ENCODE results near the gene INMT. TPM values are rescaled to one million over a fixed set of nuclear protein-coding genes. Genes with fewer than 3 reads are reported as not detected.
A peak's percentile ranks its signal among the peaks of the same experiment; 100 is the strongest.

Gene INMT
- total and polyA plus RNA-seq, 2 donors, result 0.94 to 2.5 TPM

DNA sequence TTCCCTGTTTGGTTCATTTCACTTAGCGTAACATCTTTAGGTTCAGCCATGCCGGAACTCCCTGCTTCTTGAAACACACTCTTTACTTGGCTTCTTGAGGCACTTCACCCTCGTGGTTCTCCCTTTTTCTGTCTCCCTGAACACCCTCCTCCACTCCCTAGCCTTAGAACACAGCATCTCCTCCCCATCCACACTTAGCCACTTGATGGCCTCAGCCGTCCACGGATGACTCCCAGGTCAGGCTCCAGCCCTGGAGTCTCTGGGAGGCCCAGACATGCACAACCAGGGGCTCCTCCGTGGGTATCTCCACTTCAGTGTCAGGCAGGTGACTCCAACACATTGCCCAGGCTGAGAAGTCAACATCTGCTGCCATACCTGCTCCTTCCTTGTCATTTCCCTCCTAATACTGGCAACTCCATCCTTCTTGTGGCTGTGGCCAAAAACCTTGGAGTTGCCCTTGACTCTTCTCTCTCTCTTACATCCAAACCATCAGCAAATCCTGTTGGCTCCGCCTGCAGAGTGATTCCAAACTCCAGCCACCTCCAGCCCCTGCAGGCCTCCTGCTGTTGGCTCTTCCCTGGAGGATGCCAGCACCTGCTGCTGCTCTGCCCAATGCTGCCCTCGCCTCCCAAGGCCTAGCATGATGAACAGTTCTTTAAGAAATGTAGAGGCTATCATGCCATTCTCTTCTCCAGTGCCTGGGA, 8.4 kb upstream of the INMT start:
- DNase-seq (ENCODE audit: low read depth in 6 of 9, low spot score in 9 of 9), result no peak
- WGBS, result 85% methylated on average over 8 of the region's 8 CpGs
- Histone ChIP-seq H3K36me3 (ENCODE audit: control insufficient read depth in 2 of 2, insufficient read depth in 2 of 2, low read length in 1 of 2) (no peaks in the 10 kb centered on the region), H3K27ac (ENCODE audit: low read depth in 1 of 2, low read length in 1 of 2) (no peak overlapping the region), H3K27me3 (ENCODE audit: control insufficient read depth in 2 of 2, insufficient read depth in 1 of 2, low read length in 1 of 2) (peaks cover 0 to 4% of the 10 kb centered on the region in 2 donors), H3K9me3 (ENCODE audit: control insufficient read depth in 2 of 2, insufficient read depth in 1 of 2, low read length in 1 of 2) (no peaks in the 10 kb centered on the region), H3K4me3 (ENCODE audit: low read length in 2 of 2) (no peak overlapping the region), H3K4me1 (ENCODE audit: control insufficient read depth in 2 of 2, insufficient read depth in 2 of 2, low read length in 2 of 2) (no peaks in the 10 kb centered on the region)

DNA sequence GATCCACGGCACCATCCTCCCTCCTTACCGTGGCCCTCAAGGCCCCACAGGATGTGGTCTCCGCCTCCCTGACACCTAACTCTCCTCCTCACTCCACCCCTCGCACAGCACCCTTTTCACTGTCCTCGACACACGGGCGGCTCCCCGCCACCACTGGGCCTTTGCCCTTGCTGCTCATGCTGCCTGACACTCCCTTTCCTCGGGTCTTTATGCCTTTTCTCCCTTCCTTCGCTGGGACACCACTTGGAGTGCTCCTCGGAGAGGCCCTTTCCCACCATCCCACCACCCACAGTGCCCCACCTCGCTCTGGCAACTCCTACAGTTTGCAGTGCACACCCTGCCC, 7.9 kb upstream of the INMT start:
- Histone ChIP-seq H3K4me3 (ENCODE audit: low read length in 2 of 2) (no peak overlapping the region), H3K27me3 (ENCODE audit: control insufficient read depth in 2 of 2, insufficient read depth in 1 of 2, low read length in 1 of 2) (peaks cover 0 to 2% of the 10 kb centered on the region in 2 donors), H3K27ac (ENCODE audit: low read depth in 1 of 2, low read length in 1 of 2) (no peak overlapping the region), H3K9me3 (ENCODE audit: control insufficient read depth in 2 of 2, insufficient read depth in 1 of 2, low read length in 1 of 2) (no peaks in the 10 kb centered on the region), H3K36me3 (ENCODE audit: control insufficient read depth in 2 of 2, insufficient read depth in 2 of 2, low read length in 1 of 2) (no peaks in the 10 kb centered on the region), H3K4me1 (ENCODE audit: control insufficient read depth in 2 of 2, insufficient read depth in 2 of 2, low read length in 2 of 2) (no peaks in the 10 kb centered on the region)
- WGBS, result 89% methylated on average over 12 of the region's 12 CpGs
- no peak for DNase-seq (ENCODE audit: low read depth in 6 of 9, low spot score in 9 of 9)

DNA sequence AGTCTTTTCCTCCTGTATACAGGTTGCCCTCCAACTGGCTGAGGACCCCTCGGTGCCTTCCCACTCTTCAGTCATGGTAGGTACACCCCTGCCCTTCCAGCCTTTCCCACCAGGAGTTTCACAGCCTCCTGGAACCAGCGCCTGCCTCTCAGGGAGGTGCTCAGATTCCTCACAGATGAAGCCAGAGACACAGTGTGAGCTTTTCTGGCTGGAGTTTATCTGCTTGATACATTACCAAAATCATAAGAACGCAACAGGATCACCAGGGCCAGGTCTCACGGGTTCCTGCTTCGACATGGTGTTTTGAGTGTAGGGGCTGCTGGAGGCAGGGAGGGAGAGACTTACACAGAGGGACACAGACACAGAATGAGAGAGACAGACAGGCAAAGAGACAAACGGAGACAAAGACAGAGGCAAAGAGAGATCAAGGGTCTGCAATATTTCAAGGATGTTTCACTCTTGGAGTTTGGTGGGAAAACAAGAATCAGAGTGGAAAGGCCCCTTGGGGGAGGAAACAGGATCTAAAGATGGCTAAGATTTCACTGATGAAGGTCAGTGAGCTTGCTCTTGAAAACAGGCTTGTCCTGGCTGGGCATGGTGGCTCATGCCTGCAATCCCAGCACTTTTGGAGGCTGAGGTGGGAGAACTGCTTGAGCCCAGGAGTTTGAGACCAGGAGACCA, 6.5 kb upstream of the INMT start:
- Histone ChIP-seq H3K4me1 (ENCODE audit: control insufficient read depth in 2 of 2, insufficient read depth in 2 of 2, low read length in 2 of 2) (no peaks in the 10 kb centered on the region), H3K9me3 (ENCODE audit: control insufficient read depth in 2 of 2, insufficient read depth in 1 of 2, low read length in 1 of 2) (peaks cover 0 to 6% of the 10 kb centered on the region in 2 donors), H3K27me3 (ENCODE audit: control insufficient read depth in 2 of 2, insufficient read depth in 1 of 2, low read length in 1 of 2) (peaks cover 0 to 2% of the 10 kb centered on the region in 2 donors), H3K36me3 (ENCODE audit: control insufficient read depth in 2 of 2, insufficient read depth in 2 of 2, low read length in 1 of 2) (no peaks in the 10 kb centered on the region), H3K27ac (ENCODE audit: low read depth in 1 of 2, low read length in 1 of 2) (no peak overlapping the region), H3K4me3 (ENCODE audit: low read length in 2 of 2) (no peak overlapping the region)
- 91% methylated on average over 6 of the region's 6 CpGs for WGBS
- DNase-seq (ENCODE audit: low read depth in 6 of 9, low spot score in 9 of 9), result no peak

DNA sequence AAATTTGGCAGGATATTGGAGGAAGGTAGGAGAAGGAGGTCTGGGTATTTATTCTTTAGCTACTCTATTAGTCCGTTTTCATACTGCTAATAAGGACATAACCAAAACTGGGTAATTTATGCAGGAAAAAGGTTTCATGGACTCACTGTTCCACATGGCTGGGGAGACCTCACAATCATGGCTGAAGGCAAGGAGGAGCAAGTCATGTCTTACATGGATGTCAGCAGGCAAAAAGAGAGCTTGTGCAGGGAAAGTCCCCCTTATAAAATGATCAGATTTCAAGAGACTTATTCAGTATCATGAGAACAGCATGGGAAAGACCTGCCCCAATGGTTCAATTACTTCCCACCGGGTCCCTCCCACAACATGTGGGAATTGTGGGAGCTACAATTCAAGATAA, 1.9 kb upstream of the INMT start:
- H3K9me3 ChIP-seq (ENCODE audit: control insufficient read depth in 2 of 2, insufficient read depth in 1 of 2, low read length in 1 of 2), result peaks cover 0 to 8% of the 10 kb centered on the region in 2 donors
- no peak overlapping the region for H3K4me3 ChIP-seq (ENCODE audit: low read length in 2 of 2)
- H3K36me3 ChIP-seq (ENCODE audit: control insufficient read depth in 2 of 2, insufficient read depth in 2 of 2, low read length in 1 of 2), result no peaks in the 10 kb centered on the region
- no peak overlapping the region for H3K27ac ChIP-seq (ENCODE audit: low read depth in 1 of 2, low read length in 1 of 2)
- H3K27me3 ChIP-seq (ENCODE audit: control insufficient read depth in 2 of 2, insufficient read depth in 1 of 2, low read length in 1 of 2), result no peaks in the 10 kb centered on the region
- no peak for DNase-seq (ENCODE audit: low read depth in 6 of 9, low spot score in 9 of 9)
- 97% methylated on average over 2 of the region's 2 CpGs for WGBS
- H3K4me1 ChIP-seq (ENCODE audit: control insufficient read depth in 2 of 2, insufficient read depth in 2 of 2, low read length in 2 of 2), result no peaks in the 10 kb centered on the region

DNA sequence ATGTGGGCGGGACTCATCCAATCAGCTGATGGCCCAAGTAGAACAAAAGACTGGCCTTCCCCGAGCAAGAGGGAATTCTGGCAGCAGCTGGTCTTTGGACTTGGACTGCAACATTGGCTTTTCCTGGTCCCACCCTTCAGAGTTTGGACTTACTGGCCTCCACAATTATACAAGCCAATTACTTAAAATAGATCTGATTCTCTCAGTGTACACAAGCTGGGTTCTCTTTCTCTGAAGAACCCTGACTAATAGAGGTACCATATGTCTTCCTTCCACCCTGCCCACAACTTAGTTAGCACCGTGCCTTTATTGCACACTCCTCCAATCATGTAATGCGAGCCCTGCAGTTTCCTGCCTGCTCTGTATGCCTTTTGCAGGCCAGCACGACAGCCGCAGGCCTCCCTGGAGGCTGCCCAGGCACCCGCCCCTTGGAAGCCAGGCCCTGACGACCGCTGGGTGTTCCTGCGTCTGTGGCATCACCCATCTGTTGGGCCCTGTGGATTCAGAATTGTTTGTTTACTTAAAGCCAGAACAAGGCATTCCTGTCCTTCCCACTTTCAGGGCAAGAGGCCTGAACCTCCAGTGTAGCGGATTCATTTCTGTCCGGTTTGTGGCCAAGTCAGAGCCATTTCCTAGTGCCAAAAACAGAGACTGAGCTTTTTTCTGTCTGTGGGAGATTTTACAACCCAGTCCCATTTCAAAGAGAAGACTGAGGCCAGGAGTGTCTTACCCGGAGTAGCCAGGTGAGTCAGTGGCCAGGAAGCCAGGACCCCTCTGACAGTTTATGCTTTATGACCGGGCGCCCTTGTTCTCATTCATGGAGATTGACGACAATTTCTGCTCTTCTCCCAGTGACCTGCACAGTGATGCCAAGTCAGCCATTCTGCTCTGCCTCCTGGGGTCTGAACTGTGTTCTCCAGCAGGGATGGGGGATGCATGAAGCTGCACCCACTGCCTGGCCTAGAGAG, 968 bp upstream of the INMT start:
- peak overlapping the region in 1 of 2 donors; percentile 11 for H3K27ac ChIP-seq (ENCODE audit: low read depth in 1 of 2, low read length in 1 of 2)
- no peaks in the 10 kb centered on the region for H3K36me3 ChIP-seq (ENCODE audit: control insufficient read depth in 2 of 2, insufficient read depth in 2 of 2, low read length in 1 of 2)
- H3K4me3 ChIP-seq (ENCODE audit: low read length in 2 of 2), result no peak overlapping the region
- DNase-seq (ENCODE audit: low read depth in 6 of 9, low spot score in 9 of 9), result no peak
- no peaks in the 10 kb centered on the region for H3K27me3 ChIP-seq (ENCODE audit: control insufficient read depth in 2 of 2, insufficient read depth in 1 of 2, low read length in 1 of 2)
- H3K4me1 ChIP-seq (ENCODE audit: control insufficient read depth in 2 of 2, insufficient read depth in 2 of 2, low read length in 2 of 2), result no peaks in the 10 kb centered on the region
- H3K9me3 ChIP-seq (ENCODE audit: control insufficient read depth in 2 of 2, insufficient read depth in 1 of 2, low read length in 1 of 2), result peaks cover 0 to 8% of the 10 kb centered on the region in 2 donors
- WGBS, result 86% methylated on average over 16 of the region's 16 CpGs

DNA sequence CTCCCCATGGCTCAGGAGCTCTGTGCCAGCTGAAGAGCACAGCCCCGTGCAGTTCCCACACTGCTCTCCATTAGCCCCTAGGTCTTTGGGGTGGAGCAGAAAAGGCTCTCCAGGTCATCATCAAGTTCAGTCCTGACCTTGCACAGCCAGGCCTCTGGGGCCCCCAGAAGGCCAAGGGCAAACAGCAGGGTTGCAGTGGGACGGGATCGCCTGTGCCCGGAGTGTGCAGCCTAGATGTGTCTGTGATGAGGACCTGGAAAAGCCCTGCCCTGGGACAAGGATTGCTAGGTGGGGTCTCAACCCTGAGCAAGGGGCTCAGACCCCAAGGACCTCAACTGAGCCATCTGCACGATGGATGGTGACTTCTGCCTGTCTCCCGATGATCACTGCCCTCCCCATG, 549 bp downstream of the INMT start:
- Histone ChIP-seq H3K27me3 (ENCODE audit: control insufficient read depth in 2 of 2, insufficient read depth in 1 of 2, low read length in 1 of 2) (no peaks in the 10 kb centered on the region), H3K4me1 (ENCODE audit: control insufficient read depth in 2 of 2, insufficient read depth in 2 of 2, low read length in 2 of 2) (no peaks in the 10 kb centered on the region), H3K27ac (ENCODE audit: low read depth in 1 of 2, low read length in 1 of 2) (no peak overlapping the region), H3K9me3 (ENCODE audit: control insufficient read depth in 2 of 2, insufficient read depth in 1 of 2, low read length in 1 of 2) (peaks cover 0 to 8% of the 10 kb centered on the region in 2 donors), H3K4me3 (ENCODE audit: low read length in 2 of 2) (no peak overlapping the region), H3K36me3 (ENCODE audit: control insufficient read depth in 2 of 2, insufficient read depth in 2 of 2, low read length in 1 of 2) (no peaks in the 10 kb centered on the region)
- DNase-seq (ENCODE audit: low read depth in 6 of 9, low spot score in 9 of 9), result no peak
- WGBS, result 94% methylated on average over 6 of the region's 6 CpGs

DNA sequence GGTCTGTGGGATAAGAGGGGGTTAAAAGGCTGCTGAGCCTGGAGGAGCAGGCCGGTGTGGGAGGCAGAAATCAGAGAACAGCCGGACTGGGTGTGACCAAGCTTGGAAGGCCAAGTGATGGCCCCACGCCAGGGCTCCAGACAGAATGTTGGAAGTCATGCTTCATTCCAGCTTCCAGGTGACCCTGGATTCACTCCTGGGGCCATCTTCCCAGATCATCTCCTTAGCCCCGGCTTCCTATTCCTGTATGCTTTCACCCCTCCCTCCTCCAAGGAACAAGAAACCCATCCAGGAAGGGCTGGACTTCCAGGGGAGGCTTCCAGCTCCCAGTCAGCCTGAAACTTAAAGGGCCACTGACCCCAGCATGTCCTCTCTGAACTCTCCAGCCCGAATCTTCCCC, 1.0 kb downstream of the INMT start:
- no peaks in the 10 kb centered on the region for H3K27me3 ChIP-seq (ENCODE audit: control insufficient read depth in 2 of 2, insufficient read depth in 1 of 2, low read length in 1 of 2)
- no peak overlapping the region for H3K27ac ChIP-seq (ENCODE audit: low read depth in 1 of 2, low read length in 1 of 2)
- H3K36me3 ChIP-seq (ENCODE audit: control insufficient read depth in 2 of 2, insufficient read depth in 2 of 2, low read length in 1 of 2), result no peaks in the 10 kb centered on the region
- 67% methylated on average over 5 of the region's 5 CpGs for WGBS
- no peak for DNase-seq (ENCODE audit: low read depth in 6 of 9, low spot score in 9 of 9)
- H3K4me1 ChIP-seq (ENCODE audit: control insufficient read depth in 2 of 2, insufficient read depth in 2 of 2, low read length in 2 of 2), result no peaks in the 10 kb centered on the region
- H3K9me3 ChIP-seq (ENCODE audit: control insufficient read depth in 2 of 2, insufficient read depth in 1 of 2, low read length in 1 of 2), result peaks cover 0 to 8% of the 10 kb centered on the region in 2 donors
- no peak overlapping the region for H3K4me3 ChIP-seq (ENCODE audit: low read length in 2 of 2)

DNA sequence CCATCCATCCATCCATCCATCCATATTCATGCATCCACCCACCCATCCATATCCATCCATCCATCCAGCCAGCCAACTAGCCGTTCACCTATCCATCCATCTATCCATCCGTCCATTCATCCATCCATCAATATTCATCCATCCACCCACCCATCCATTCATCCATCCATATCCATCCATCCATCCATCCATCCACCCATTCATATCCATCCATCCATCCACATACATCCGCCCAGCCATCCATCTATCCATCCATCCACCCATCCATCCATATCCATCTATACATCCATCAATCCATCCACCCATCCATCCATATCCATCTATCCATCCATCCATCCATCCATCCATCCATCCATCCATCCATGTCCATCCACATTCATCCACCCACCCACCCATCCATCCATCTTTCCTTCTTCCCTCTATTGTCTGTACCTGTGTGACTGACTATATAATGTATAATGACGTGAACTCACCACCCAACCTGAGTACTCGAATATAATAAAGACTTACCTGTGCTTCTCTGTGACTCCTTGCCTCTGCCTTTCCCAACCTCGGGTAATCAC, 2.5 kb downstream of the INMT start:
- no peak overlapping the region for H3K4me3 ChIP-seq (ENCODE audit: low read length in 2 of 2)

More for the DNA sequence above, 2.5 kb downstream of the INMT start:
- Histone ChIP-seq H3K9me3 (ENCODE audit: control insufficient read depth in 2 of 2, insufficient read depth in 1 of 2, low read length in 1 of 2) (peaks cover 0 to 8% of the 10 kb centered on the region in 2 donors), H3K27me3 (ENCODE audit: control insufficient read depth in 2 of 2, insufficient read depth in 1 of 2, low read length in 1 of 2) (no peaks in the 10 kb centered on the region), H3K4me1 (ENCODE audit: control insufficient read depth in 2 of 2, insufficient read depth in 2 of 2, low read length in 2 of 2) (no peaks in the 10 kb centered on the region), H3K36me3 (ENCODE audit: control insufficient read depth in 2 of 2, insufficient read depth in 2 of 2, low read length in 1 of 2) (no peaks in the 10 kb centered on the region), H3K27ac (ENCODE audit: low read depth in 1 of 2, low read length in 1 of 2) (no peak overlapping the region)
- 95% methylated on average over 6 of the region's 6 CpGs for WGBS
- no peak for DNase-seq (ENCODE audit: low read depth in 6 of 9, low spot score in 9 of 9)

Measured in thymus (tissue), 11 donors.